BLaER1 treated with 17β-estradiol and CSF1 and Interleukin-3, amounts not matched to agents 10 nM and 100 nM (cell line): Measurements from ENCODE around the gene SPDL1.

Experiments used
- H3K27ac ChIP-seq, 11 experiments: shearing (Covaris generic); formaldehyde crosslinking; 2 replicates each; pipeline ENCODE4 v1.8.1; 2022
- H3K27me3 ChIP-seq, 11 experiments: shearing (Covaris generic); formaldehyde crosslinking; 2 replicates each; pipeline ENCODE4 v1.8.1; 2022
- H3K36me3 ChIP-seq, 11 experiments: shearing (Covaris generic); formaldehyde crosslinking; 2 replicates each; pipeline ENCODE4 v1.8.1; 2022
- H3K4me1 ChIP-seq, 10 experiments: shearing (Covaris generic); formaldehyde crosslinking; 2 replicates each; pipeline ENCODE4 v1.8.1; 2022
- H3K4me2 ChIP-seq, 11 experiments: shearing (Covaris generic); formaldehyde crosslinking; 2 replicates each; pipeline ENCODE4 v1.8.1; 2022
- H3K4me3 ChIP-seq, 10 experiments: shearing (Covaris generic); formaldehyde crosslinking; 2 replicates each; pipeline ENCODE4 v1.8.1; 2022
- H3K9ac ChIP-seq, 11 experiments: shearing (Covaris generic); formaldehyde crosslinking; 2 replicates each; pipeline ENCODE4 v1.8.1; 2022
- H3K9me3 ChIP-seq, 11 experiments: shearing (Covaris generic); formaldehyde crosslinking; replicated peaks in 1 of 11; 2 replicates each; pipeline ENCODE4 v1.8.1; 2022
- H4K20me1 ChIP-seq, 11 experiments: shearing (Covaris generic); formaldehyde crosslinking; 2 replicates each; pipeline ENCODE4 v1.8.1; 2022
- Cebpa-rat ChIP-seq, 11 experiments: shearing (Covaris generic); IDR thresholded peaks; 2 replicates each; pipeline ENCODE4 v1.8.1; 2022

Gene SPDL1

GRCh38 chr5:169584998-169585451 lies 1.5 kb downstream of the SPDL1 start:
- H4K20me1 ChIP-seq, result peaks cover 0 to 22% (median 0%) of the 10 kb centered on the region in 11 experiments; a peak in 4 of 22 replicates
- H3K27ac ChIP-seq, result peak overlapping the region in 7 of 11 experiments; percentile 85 to 97 (median 90); a peak in 11 of 22 replicates
- no peaks in the 10 kb centered on the region for H3K9me3 ChIP-seq
- H3K36me3 ChIP-seq, result peaks cover 15 to 45% (median 23%) of the 10 kb centered on the region in 11 experiments; a peak in 21 of 22 replicates
- H3K4me3 ChIP-seq, result peak overlapping the region; percentile 75 to 95 (median 91)
- H3K27me3 ChIP-seq, result no peaks in the 10 kb centered on the region
- TF ChIP-seq Cebpa-rat (IDR thresholded peaks at IDR 0.05), result no peak; a peak in 1 of 22 replicates
- H3K4me1 ChIP-seq, result peaks cover 12 to 23% (median 14%) of the 10 kb centered on the region in 10 experiments; a peak in 18 of 20 replicates
- peak overlapping the region; percentile 88 to 97 (median 94); a peak in 21 of 22 replicates for H3K9ac ChIP-seq
- peak overlapping the region; percentile 70 to 90 (median 84) for H3K4me2 ChIP-seq

- H3K36me3 ChIP-seq, result peaks cover 66 to 100% (median 78%) of the 10 kb centered on the region in 11 experiments
- TF ChIP-seq Cebpa-rat (IDR thresholded peaks at IDR 0.05), result no peak
- no peak overlapping the region for H3K27ac ChIP-seq
Measured at GRCh38 chr5:169590602-169591001, 7.0 kb downstream of the SPDL1 start.

GRCh38 chr5:169591636-169592035 lies 8.1 kb downstream of the SPDL1 start:
- H4K20me1 ChIP-seq, result peaks cover 0 to 8% (median 0%) of the 10 kb centered on the region in 11 experiments; a peak in 3 of 22 replicates
- TF ChIP-seq Cebpa-rat (IDR thresholded peaks at IDR 0.05), result no peak
- H3K4me2 ChIP-seq, result no peak overlapping the region
- H3K4me3 ChIP-seq, result no peak overlapping the region
- H3K9me3 ChIP-seq, result no peaks in the 10 kb centered on the region
- H3K4me1 ChIP-seq, result no peaks in the 10 kb centered on the region
- H3K27me3 ChIP-seq, result no peaks in the 10 kb centered on the region
- H3K36me3 ChIP-seq, result peaks cover 76 to 100% (median 88%) of the 10 kb centered on the region in 11 experiments
- H3K27ac ChIP-seq, result no peak overlapping the region
- H3K9ac ChIP-seq, result no peak overlapping the region

More at GRCh38 chr5:169590602-169591001, 7.0 kb downstream of the SPDL1 start:
- H3K4me3 ChIP-seq, result no peak overlapping the region
- H3K9ac ChIP-seq, result no peak overlapping the region
- peaks cover 0 to 14% (median 0%) of the 10 kb centered on the region in 11 experiments; a peak in 3 of 22 replicates for H4K20me1 ChIP-seq
- H3K27me3 ChIP-seq, result no peaks in the 10 kb centered on the region
- H3K4me2 ChIP-seq, result no peak overlapping the region
- H3K4me1 ChIP-seq, result peaks cover 0 to 6% (median under 1%) of the 10 kb centered on the region in 10 experiments; a peak in 7 of 20 replicates
- no peaks in the 10 kb centered on the region for H3K9me3 ChIP-seq

GRCh38 chr5:169592937-169593650 lies 9.5 kb downstream of the SPDL1 start:
- H3K36me3 ChIP-seq, result peaks cover 89 to 100% (median 99%) of the 10 kb centered on the region in 11 experiments

GRCh38 chr5:169595172-169595820 lies 11.7 kb downstream of the SPDL1 start:
- Histone ChIP-seq H3K4me1 (no peaks in the 10 kb centered on the region), H3K4me3 (no peak overlapping the region), H3K36me3 (peaks cover 90 to 100% (median 98%) of the 10 kb centered on the region in 11 experiments), H4K20me1 (no peaks in the 10 kb centered on the region; a peak in 1 of 22 replicates), H3K9ac (no peak overlapping the region), H3K27ac (no peak overlapping the region), H3K27me3 (no peaks in the 10 kb centered on the region), H3K9me3 (no peaks in the 10 kb centered on the region), H3K4me2 (no peak overlapping the region)
- TF ChIP-seq Cebpa-rat (IDR thresholded peaks at IDR 0.05), result no peak

More at GRCh38 chr5:169592937-169593650, 9.5 kb downstream of the SPDL1 start:
- Histone ChIP-seq H3K27ac (no peak overlapping the region), H3K27me3 (no peaks in the 10 kb centered on the region), H4K20me1 (peaks cover 0 to 1% (median 0%) of the 10 kb centered on the region in 11 experiments; a peak in 1 of 22 replicates), H3K9ac (no peak overlapping the region), H3K9me3 (no peaks in the 10 kb centered on the region), H3K4me2 (no peak overlapping the region), H3K4me3 (no peak overlapping the region), H3K4me1 (no peaks in the 10 kb centered on the region)
- TF ChIP-seq Cebpa-rat (IDR thresholded peaks at IDR 0.05), result no peak

GRCh38 chr5:169599451-169599850 lies 15.9 kb downstream of the SPDL1 start:
- no peak for TF ChIP-seq Cebpa-rat (IDR thresholded peaks at IDR 0.05)
- Histone ChIP-seq H3K4me3 (no peak overlapping the region), H3K27ac (no peak overlapping the region), H4K20me1 (no peaks in the 10 kb centered on the region), H3K9me3 (no peaks in the 10 kb centered on the region), H3K4me1 (no peaks in the 10 kb centered on the region), H3K9ac (no peak overlapping the region), H3K36me3 (peaks cover 90 to 100% (median 97%) of the 10 kb centered on the region in 11 experiments), H3K27me3 (no peaks in the 10 kb centered on the region), H3K4me2 (no peak overlapping the region)

- H3K27ac ChIP-seq, result no peak overlapping the region
- no peaks in the 10 kb centered on the region for H4K20me1 ChIP-seq
- no peaks in the 10 kb centered on the region for H3K27me3 ChIP-seq
- H3K4me1 ChIP-seq, result no peaks in the 10 kb centered on the region
- H3K4me3 ChIP-seq, result no peak overlapping the region
- H3K9me3 ChIP-seq, result no peaks in the 10 kb centered on the region
- H3K9ac ChIP-seq, result no peak overlapping the region
- peaks cover 65 to 84% (median 74%) of the 10 kb centered on the region in 11 experiments for H3K36me3 ChIP-seq
- no peak overlapping the region for H3K4me2 ChIP-seq
- no peak for TF ChIP-seq Cebpa-rat (IDR thresholded peaks at IDR 0.05)
Measured at GRCh38 chr5:169602535-169602934, 19.0 kb downstream of the SPDL1 start.

GRCh38 chr5:169606279-169606678 lies 22.7 kb downstream of the SPDL1 start:
- no peak overlapping the region for H3K27ac ChIP-seq
- no peak for TF ChIP-seq Cebpa-rat (IDR thresholded peaks at IDR 0.05)
- no peak overlapping the region for H3K9ac ChIP-seq
- peaks cover 29 to 46% (median 38%) of the 10 kb centered on the region in 11 experiments for H3K36me3 ChIP-seq
- H3K4me3 ChIP-seq, result no peak overlapping the region
- no peaks in the 10 kb centered on the region for H3K27me3 ChIP-seq
- H3K4me2 ChIP-seq, result no peak overlapping the region
- H3K9me3 ChIP-seq, result peaks cover 6 to 22% (median 12%) of the 10 kb centered on the region in 11 experiments; a peak in 14 of 22 replicates
- 0 out of 20 replicates have a peak, but pooled peaks cover 0 to 2% (median 0%) of the 10 kb centered on the region in 10 experiments for H3K4me1 ChIP-seq
- no peaks in the 10 kb centered on the region for H4K20me1 ChIP-seq

GRCh38 chr5:169607882-169608281 lies 24.3 kb downstream of the SPDL1 start:
- Histone ChIP-seq H3K4me2 (no peak overlapping the region), H3K36me3 (peaks cover 14 to 30% (median 22%) of the 10 kb centered on the region in 11 experiments), H3K4me1 (0 out of 20 replicates have a peak, but pooled peaks cover 0 to 5% (median 0%) of the 10 kb centered on the region in 10 experiments), H3K9me3 (peaks cover 9 to 31% (median 16%) of the 10 kb centered on the region in 11 experiments; a peak in 15 of 22 replicates), H3K4me3 (no peak overlapping the region), H4K20me1 (no peaks in the 10 kb centered on the region), H3K9ac (no peak overlapping the region), H3K27ac (no peak overlapping the region), H3K27me3 (no peaks in the 10 kb centered on the region)
- TF ChIP-seq Cebpa-rat (IDR thresholded peaks at IDR 0.05), result no peak
